Fibroblast of skin of right biceps (primary cell): ENCODE results near the gene SSX2IP.
A peak's percentile ranks its signal among the peaks of the same experiment; 100 is the strongest.

Source experiments
- DNase-seq: peaks from one replicate; pipeline ENCODE4 v3.0.0-alpha.2; 2013

Gene SSX2IP

GRCh38 chr1:84709131-84709530 lies 18.9 kb upstream of the SSX2IP start:
- DNase-seq, result no peak

GRCh38 chr1:84708031-84708430 lies 17.8 kb upstream of the SSX2IP start:
- peak; percentile 28 for DNase-seq

GRCh38 chr1:84705513-84705912 lies 15.3 kb upstream of the SSX2IP start:
- DNase-seq, result no peak

GRCh38 chr1:84704872-84705417 lies 14.7 kb upstream of the SSX2IP start:
- no peak for DNase-seq

GRCh38 chr1:84703431-84703830 lies 13.2 kb upstream of the SSX2IP start:
- DNase-seq, result no peak

- DNase-seq, result no peak
Measured at GRCh38 chr1:84702143-84702542, 11.9 kb upstream of the SSX2IP start.

- no peak for DNase-seq
Measured at GRCh38 chr1:84701376-84701775, 11.1 kb upstream of the SSX2IP start.

GRCh38 chr1:84700070-84700469 lies 9.8 kb upstream of the SSX2IP start:
- no peak for DNase-seq

GRCh38 chr1:84698151-84699110 lies 8.2 kb upstream of the SSX2IP start:
- DNase-seq, result peak; percentile 94

- DNase-seq, result no peak
Measured at GRCh38 chr1:84693785-84694184, 3.5 kb upstream of the SSX2IP start.

GRCh38 chr1:84693005-84693404 lies 2.7 kb upstream of the SSX2IP start:
- DNase-seq, result no peak

GRCh38 chr1:84692391-84692790 lies 2.1 kb upstream of the SSX2IP start:
- no peak for DNase-seq

- no peak for DNase-seq
Measured at GRCh38 chr1:84691122-84691783, 992 bp upstream of the SSX2IP start.

GRCh38 chr1:84689514-84690396 lies 506 bp downstream of the SSX2IP start:
- peak; percentile 37 for DNase-seq

GRCh38 chr1:84688463-84689061 lies 1.7 kb downstream of the SSX2IP start:
- DNase-seq, result no peak

- peak; percentile 53 for DNase-seq
Measured at GRCh38 chr1:84687714-84688462, 2.4 kb downstream of the SSX2IP start.

- DNase-seq, result no peak
Measured at GRCh38 chr1:84686223-84686622, 4.0 kb downstream of the SSX2IP start.

GRCh38 chr1:84683508-84683907 lies 6.8 kb downstream of the SSX2IP start:
- DNase-seq, result no peak

- DNase-seq, result no peak
Measured at GRCh38 chr1:84682047-84682446, 8.2 kb downstream of the SSX2IP start.

- no peak for DNase-seq
Measured at GRCh38 chr1:84677415-84678099, 12.7 kb downstream of the SSX2IP start.

- no peak for DNase-seq
Measured at GRCh38 chr1:84675631-84676030, 14.6 kb downstream of the SSX2IP start.
